HEK293T (cell line): ENCODE results near the gene OR13J1.

ENCODE experiments used
- CTCF ChIA-PET: fragments of 350-600 bp; formaldehyde crosslinking; extraction: SDS; loops from one replicate; lab custom pipeline; 2021; ENCODE audit warnings: antibody characterized with exemption, inconsistent platforms; lab: Yijun Ruan, JAX
- POLR2A ChIA-PET: fragments of 350-600 bp; formaldehyde crosslinking; extraction: SDS; loops from one replicate; lab custom pipeline; 2020; ENCODE audit warnings: antibody characterized with exemption, inconsistent platforms; lab: Yijun Ruan, JAX
- DNase-seq: peaks from one replicate; pipeline ENCODE4 v3.0.0; 2012; ENCODE audit warnings: mixed read lengths; ENCODE audit errors: extremely low spot score
- ARNT ChIP-seq: fragments of 450-650 bp; IDR thresholded peaks from 2 replicates; pipeline ENCODE4 v1.6.1; 2017; ENCODE audit warnings: mild to moderate bottlenecking
- BHLHE40 ChIP-seq: fragments of 450-650 bp; IDR thresholded peaks from 2 replicates; pipeline ENCODE4 v1.6.1; 2016; ENCODE audit warnings: mild to moderate bottlenecking, moderate library complexity, borderline replicate concordance
- CTBP1 ChIP-seq: fragments of 450-650 bp; IDR thresholded peaks from 2 replicates; pipeline ENCODE4 v1.6.1; 2016; ENCODE audit warnings: borderline replicate concordance
- ELF4 ChIP-seq: fragments of 450-650 bp; IDR thresholded peaks from 2 replicates; pipeline ENCODE4 v1.6.1; 2017; ENCODE audit warnings: antibody characterized with exemption
- FOXA1 ChIP-seq: fragments of 450-650 bp; IDR thresholded peaks from 2 replicates; pipeline ENCODE4 v1.6.1; 2016; ENCODE audit warnings: mild to moderate bottlenecking
- FOXK2 ChIP-seq: fragments of 450-650 bp; IDR thresholded peaks from 2 replicates; pipeline ENCODE4 v1.6.1; 2016; ENCODE audit warnings: mild to moderate bottlenecking
- FOXM1 ChIP-seq: fragments of 450-650 bp; IDR thresholded peaks from 2 replicates; pipeline ENCODE4 v1.6.1; 2017; ENCODE audit warnings: mild to moderate bottlenecking, borderline replicate concordance
- HDGF ChIP-seq: fragments of 450-650 bp; IDR thresholded peaks from 2 replicates; pipeline ENCODE4 v1.6.1; 2017; ENCODE audit warnings: antibody characterized with exemption, borderline replicate concordance
- L3MBTL2 ChIP-seq: fragments of 450-650 bp; conservative IDR thresholded peaks from 2 replicates; pipeline ENCODE4 v1.6.1; 2016; ENCODE audit warnings: mild to moderate bottlenecking
- LEF1 ChIP-seq: fragments of 450-650 bp; IDR thresholded peaks from 2 replicates; pipeline ENCODE4 v1.6.1; 2017; ENCODE audit warnings: mild to moderate bottlenecking, borderline replicate concordance
- NFRKB ChIP-seq: fragments of 450-650 bp; IDR thresholded peaks from 2 replicates; pipeline ENCODE4 v1.6.1; 2016; ENCODE audit warnings: mild to moderate bottlenecking, moderate library complexity
- PKNOX1 ChIP-seq: fragments of 450-650 bp; IDR thresholded peaks from 2 replicates; pipeline ENCODE4 v1.6.1; 2016
- SP1 ChIP-seq: fragments of 450-650 bp; IDR thresholded peaks from 2 replicates; pipeline ENCODE4 v1.6.1; 2017
- SUZ12 ChIP-seq: fragments of 450-650 bp; IDR thresholded peaks from 2 replicates; pipeline ENCODE4 v1.6.1; 2016; ENCODE audit warnings: mild to moderate bottlenecking
- TARDBP ChIP-seq: fragments of 450-650 bp; IDR thresholded peaks from 2 replicates; pipeline ENCODE4 v1.6.1; 2016
- ZNF384 ChIP-seq: fragments of 450-650 bp; IDR thresholded peaks from 2 replicates; pipeline ENCODE4 v1.6.1; 2016

Gene OR13J1

GRCh38 chr9:35835216-35835632 lies 35.0 kb downstream of the OR13J1 start:
- POLR2A ChIA-PET = no interaction called here
- CTCF ChIA-PET = no interaction called here
- TF ChIP-seq ARNT (no peak), PKNOX1 (no peak), HDGF (no peak), FOXA1 (no peak), TARDBP (no peak), ELF4 (no peak), LEF1 (no peak), FOXK2 (no peak)
- DNase-seq = peak; percentile 49

GRCh38 chr9:35834260-35835215 lies 35.7 kb downstream of the OR13J1 start:
- TF ChIP-seq BHLHE40 (no peak), L3MBTL2 (no peak), FOXA1 (no peak), FOXM1 (no peak), SP1 (no peak), LEF1 (no peak), SUZ12 (no peak), HDGF (no peak), FOXK2 (no peak), ZNF384 (no peak), CTBP1 (no peak), NFRKB (no peak), TARDBP (no peak)
- ChIA-PET POLR2A (no interaction called here), CTCF (interaction anchor here (0.6 kb wide), 1 partner anchor 72 kb away, joined by 7 read pairs; no protein-coding TSS in a partner anchor)
- no peak for DNase-seq

- no peak for DNase-seq
- TF ChIP-seq ELF4 (no peak), HDGF (no peak), SP1 (no peak), LEF1 (no peak), PKNOX1 (no peak), FOXK2 (no peak), FOXM1 (no peak), BHLHE40 (no peak), FOXA1 (no peak), ARNT (no peak), SUZ12 (no peak), CTBP1 (no peak), ZNF384 (no peak), L3MBTL2 (no peak), NFRKB (no peak), TARDBP (no peak)
- ChIA-PET CTCF (no interaction called here), POLR2A (interaction anchor here (0.9 to 1.6 kb wide), 2 partner anchors 19 kb away, joined by 3 to 4 read pairs; no protein-coding TSS in a partner anchor)
Measured at GRCh38 chr9:35832814-35833213, 37.4 kb downstream of the OR13J1 start.

GRCh38 chr9:35831040-35831439 lies 39.2 kb downstream of the OR13J1 start:
- CTCF ChIA-PET = no interaction called here
- DNase-seq = no peak
- POLR2A ChIA-PET = no interaction called here
- no peak for TF ChIP-seq ZNF384
- TF ChIP-seq BHLHE40 = no peak
- no peak for TF ChIP-seq SUZ12

GRCh38 chr9:35829764-35830096 lies 40.5 kb downstream of the OR13J1 start:
- no peak for TF ChIP-seq NFRKB
- no peak for TF ChIP-seq SUZ12
- TF ChIP-seq ARNT = no peak

GRCh38 chr9:35829084-35829763 lies 41.0 kb downstream of the OR13J1 start, which contains the start of gene TMEM8B:
TMEM8B (plus strand) TSS chr9:35829228; CDS start chr9:35829448, 220 bp downstream.
- no peak for TF ChIP-seq FOXK2
- peak; percentile 45 for TF ChIP-seq PKNOX1
- TF ChIP-seq TARDBP = no peak
- TF ChIP-seq NFRKB = no peak
- no peak for TF ChIP-seq ARNT
- ChIA-PET CTCF (no interaction called here), POLR2A (interaction anchor here (0.6 to 1.9 kb wide), 3 partner anchors 15 to 217 kb away, joined by 3 to 9 read pairs (median 3); partner anchors contain the start of gene HINT2)
- DNase-seq = peak; percentile 95

More at GRCh38 chr9:35829764-35830096, 40.5 kb downstream of the OR13J1 start:
- DNase-seq = no peak
- ChIA-PET CTCF (no interaction called here), POLR2A (no interaction called here)
